A549 (cell line): ENCODE data around the gene NR4A2. TPM values are rescaled to one million over a fixed set of nuclear protein-coding genes. Genes with fewer than 3 reads are reported as not detected.

Source experiments
- BHLHE40 ChIP-seq: IDR thresholded peaks from 2 replicates; pipeline ENCODE4 v1.6.1; 2012; ENCODE audit warnings: low read depth, low read length, inconsistent platforms
- CBX8 ChIP-seq: fragments of 200-600 bp; sonication (generic); IDR thresholded peaks from 2 replicates; pipeline ENCODE4 v1.6.1; 2016
- CEBPB ChIP-seq, 2 experiments: fragments of >200 bp in 1 of 2; sonication (Bioruptor Twin) in 1 of 2; formaldehyde crosslinking in 1 of 2; IDR thresholded peaks; 2 replicates each; pipeline ENCODE4 v1.6.1; 2012 to 2016
- CHD2 ChIP-seq: fragments of 150-350 bp; IDR thresholded peaks from 2 replicates; pipeline ENCODE4 v1.6.1; 2014; ENCODE audit warnings: low read length; ENCODE audit not compliant: partially characterized antibody
- CTCF ChIP-seq: fragments of >200 bp; sonication (Bioruptor Twin); formaldehyde crosslinking; IDR thresholded peaks from 3 replicates; pipeline ENCODE4 v1.5.1; 2016
- E2F6 ChIP-seq: IDR thresholded peaks from 2 replicates; pipeline ENCODE4 v1.6.1; 2012; ENCODE audit warnings: low read depth, borderline replicate concordance
- EHMT2 ChIP-seq: fragments of 200-600 bp; sonication (generic); IDR thresholded peaks from 2 replicates; pipeline ENCODE4 v1.6.1; 2016; ENCODE audit warnings: antibody characterized with exemption, low read depth, mild to moderate bottlenecking, moderate library complexity
- EP300 ChIP-seq, 2 experiments: fragments of >200 bp; sonication (Bioruptor Twin); formaldehyde crosslinking; IDR thresholded peaks; 2 replicates in 1 of 2; 3 replicates in 1 of 2; pipeline ENCODE4 v1.6.1; 2016 to 2017
- ESRRA ChIP-seq: fragments of 150-350 bp; IDR thresholded peaks from 2 replicates; pipeline ENCODE4 v1.6.1; 2014; ENCODE audit warnings: mild to moderate bottlenecking, low read length, borderline replicate concordance
- FOSL2 ChIP-seq, 2 experiments: fragments of 450-650 bp in 1 of 2; fragments of >200 bp in 1 of 2; sonication (Bioruptor Twin) in 1 of 2; formaldehyde crosslinking; IDR thresholded peaks; 2 replicates each; pipeline versions ENCODE4 v1.5.0 to v1.6.1; 2016 to 2020; ENCODE audit warnings: mild to moderate bottlenecking in 1 of 2, moderate library complexity in 1 of 2
- GATA3 ChIP-seq: IDR thresholded peaks from 2 replicates; pipeline ENCODE4 v1.6.1; 2012; ENCODE audit warnings: borderline replicate concordance
- HEYL ChIP-seq: fragments of 250-450 bp; sonication (Bioruptor Pico); IDR thresholded peaks from 2 replicates; pipeline ENCODE4 v1.8.0; 2021; ENCODE audit warnings: mild to moderate bottlenecking, moderate library complexity
- HOXA7 ChIP-seq: fragments of 250-450 bp; sonication (Bioruptor Pico); IDR thresholded peaks from 2 replicates; pipeline ENCODE4 v1.5.0; 2020; ENCODE audit warnings: mild to moderate bottlenecking, moderate library complexity
- HOXB13 ChIP-seq: fragments of 250-450 bp; sonication (Bioruptor Pico); IDR thresholded peaks from 2 replicates; pipeline ENCODE4 v1.5.0; 2020; ENCODE audit warnings: low read depth, mild to moderate bottlenecking, moderate library complexity
- HOXB5 ChIP-seq: fragments of 250-450 bp; sonication (Bioruptor Pico); IDR thresholded peaks from 2 replicates; pipeline ENCODE4 v1.5.0; 2020; ENCODE audit warnings: mild to moderate bottlenecking, moderate library complexity
- KDM1A ChIP-seq: fragments of 200-600 bp; sonication (generic); IDR thresholded peaks from 2 replicates; pipeline ENCODE4 v1.6.1; 2016; ENCODE audit warnings: low read depth, mild to moderate bottlenecking
- MAFK ChIP-seq: fragments of 450-650 bp; IDR thresholded peaks from 2 replicates; pipeline ENCODE4 v1.6.1; 2014; ENCODE audit not compliant: partially characterized antibody
- NPAS2 ChIP-seq: fragments of 250-450 bp; sonication (Bioruptor Pico); IDR thresholded peaks from 2 replicates; pipeline ENCODE4 v1.8.0; 2022; ENCODE audit warnings: mild to moderate bottlenecking, moderate library complexity, borderline replicate concordance
- NR3C1 ChIP-seq: fragments of >200 bp; sonication (Bioruptor Twin); formaldehyde crosslinking; IDR thresholded peaks from 3 replicates; pipeline ENCODE4 v1.6.1; 2017
- PHF8 ChIP-seq: fragments of 200-600 bp; sonication (generic); IDR thresholded peaks from 2 replicates; pipeline ENCODE4 v1.6.1; 2016; ENCODE audit warnings: low read depth, mild to moderate bottlenecking, antibody characterized with exemption, moderate library complexity, borderline replicate concordance
- POLR2A ChIP-seq: IDR thresholded peaks from 2 replicates; pipeline ENCODE4 v1.6.1; 2012; ENCODE audit warnings: mild to moderate bottlenecking, low read length
- RAD21 ChIP-seq, 2 experiments: fragments of >200 bp in 1 of 2; sonication (Bioruptor Twin) in 1 of 2; formaldehyde crosslinking in 1 of 2; IDR thresholded peaks in 1 of 2; conservative IDR thresholded peaks in 1 of 2; 2 replicates in 1 of 2; 3 replicates in 1 of 2; pipeline ENCODE4 v1.6.1; 2012 to 2018; ENCODE audit warnings: inconsistent platforms in 1 of 2
- RARB ChIP-seq: fragments of 250-450 bp; sonication (Bioruptor Pico); IDR thresholded peaks from 2 replicates; pipeline ENCODE4 v1.8.0; 2021; ENCODE audit warnings: mild to moderate bottlenecking, moderate library complexity
- RNF2 ChIP-seq: fragments of 200-600 bp; sonication (generic); IDR thresholded peaks from 2 replicates; pipeline ENCODE4 v1.6.1; 2016; ENCODE audit warnings: low read depth, mild to moderate bottlenecking, antibody characterized with exemption, moderate library complexity, borderline replicate concordance
- SREBF2 ChIP-seq: fragments of 450-650 bp; IDR thresholded peaks from 2 replicates; pipeline ENCODE4 v1.6.1; 2014; ENCODE audit warnings: mild to moderate bottlenecking, moderate library complexity
- TFCP2L1 ChIP-seq: fragments of 250-450 bp; sonication (Bioruptor Pico); IDR thresholded peaks from 2 replicates; pipeline ENCODE4 v1.5.0; 2021; ENCODE audit warnings: mild to moderate bottlenecking
- TP53 ChIP-seq: fragments of 250-450 bp; sonication (Bioruptor Pico); IDR thresholded peaks from 2 replicates; pipeline ENCODE4 v1.5.0; 2021; ENCODE audit warnings: mild to moderate bottlenecking, moderate library complexity
- ZFP36 ChIP-seq: fragments of 450-650 bp; IDR thresholded peaks from 2 replicates; pipeline ENCODE4 v1.6.1; 2014; ENCODE audit warnings: borderline replicate concordance; ENCODE audit not compliant: partially characterized antibody
- ZNF302 ChIP-seq: fragments of 250-450 bp; sonication (Bioruptor Pico); IDR thresholded peaks from 2 replicates; pipeline ENCODE4 v1.9.0; 2021; ENCODE audit warnings: inconsistent platforms, mild to moderate bottlenecking, moderate library complexity
- polyA plus RNA-seq, 4 experiments: library from polyadenylated mRNA; depleted of rRNA in 3 of 4; stranded (reverse); fragments of >200 nt; fragmentation: RNase III in 1 of 4; extraction: RNeasy Plus Mini Kit Qiagen cat#74134 plus additional on column Dnase treatment in 1 of 4; gene quantifications; 2 replicates in 3 of 4; 3 replicates in 1 of 4; pipeline ENCODE4 v1.2.3, GENCODE V29; 2011 to 2017

NR4A2 gene
- polyA plus RNA-seq, 2 of the 4 experiments (the other 2 are of a cell fraction), result 2.3 to 9.7 TPM

- TF ChIP-seq HEYL (CRISPR knock-in tag) (no peak), HOXB13 (CRISPR knock-in tag) (peak; percentile 48; the same call in 1 of the 2 replicates), ESRRA (no peak), CBX8 (no peak), RAD21 (conservative IDR thresholded peaks at IDR 0.05 in 1 of 2, IDR thresholded peaks at IDR 0.05 in 1 of 2) (peak in 1 of 2 experiments; percentile 25; a peak in 2 of 5 replicates), NPAS2 (CRISPR knock-in tag) (no peak), ZFP36 (no peak), EP300 (IDR thresholded peaks at IDR 0.05) (peak; percentile 55 to 66; a peak in 1 of 5 replicates), KDM1A (no peak), CTCF (no peak), PHF8 (peak; percentile 45; the same call in 1 of the 2 replicates), FOSL2 (IDR thresholded peaks at IDR 0.05) (no peak), FOSL2 (CRISPR knock-in tag; IDR thresholded peaks at IDR 0.05) (peak; percentile 69), HOXA7 (CRISPR knock-in tag) (peak; percentile 47), HOXB5 (CRISPR knock-in tag) (peak; percentile 87), RNF2 (no peak), BHLHE40 (no peak), EHMT2 (no peak), E2F6 (no peak; the same call in 1 of the 2 replicates), MAFK (no peak), CHD2 (peak; percentile 58), GATA3 (peak; percentile 56), TP53 (CRISPR knock-in tag) (no peak), CEBPB (IDR thresholded peaks at IDR 0.05) (no peak), TFCP2L1 (peak; percentile 81), POLR2A (peak; percentile 42), ZNF302 (CRISPR knock-in tag) (no peak), RARB (CRISPR knock-in tag) (peak; percentile 58; the same call in 1 of the 2 replicates), SREBF2 (no peak), NR3C1 (no peak)
These were observed 2.3 kb upstream of the NR4A2 start (continued) for GRCh38 chr2:156334496-156335478.
